GDM1 (cell line): ENCODE results near the gene KCNAB1.

Source experiments
- DNase-seq: peaks from one replicate; lab custom pipeline; 2025; lab: John Stamatoyannopoulos, UW

KCNAB1 gene

GRCh38 chr3:156323466-156323865 is 203.1 kb downstream of the KCNAB1 start:
- no peak for DNase-seq

- no peak for DNase-seq
Measured at GRCh38 chr3:156330415-156330814, 210.0 kb downstream of the KCNAB1 start.

- no peak for DNase-seq
Measured at GRCh38 chr3:156332304-156332703, 211.9 kb downstream of the KCNAB1 start.

GRCh38 chr3:156334841-156335545 is 214.6 kb downstream of the KCNAB1 start:
- no peak for DNase-seq

DNA sequence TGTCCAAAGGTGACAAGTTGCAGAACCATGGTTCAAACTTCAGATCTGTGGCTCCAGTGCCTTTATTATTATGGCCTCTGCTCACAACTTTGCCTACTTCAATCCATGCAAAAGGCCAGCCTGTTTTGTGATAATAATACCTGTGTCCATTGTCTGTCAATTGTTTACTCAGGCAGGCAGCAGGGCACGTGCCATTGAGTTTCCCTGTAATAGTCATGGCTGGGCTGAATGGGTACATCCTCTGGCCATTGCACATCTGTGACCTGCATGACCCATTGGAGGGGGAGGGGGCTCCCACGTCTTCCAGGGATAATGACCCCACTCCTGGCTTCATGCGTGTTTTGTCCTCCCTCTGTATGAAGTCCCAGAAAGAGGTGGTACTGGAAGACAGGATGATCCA is 219.1 kb downstream of the KCNAB1 start:
- no peak for DNase-seq

GRCh38 chr3:156341332-156341731 is 221.0 kb downstream of the KCNAB1 start:
- no peak for DNase-seq

DNA sequence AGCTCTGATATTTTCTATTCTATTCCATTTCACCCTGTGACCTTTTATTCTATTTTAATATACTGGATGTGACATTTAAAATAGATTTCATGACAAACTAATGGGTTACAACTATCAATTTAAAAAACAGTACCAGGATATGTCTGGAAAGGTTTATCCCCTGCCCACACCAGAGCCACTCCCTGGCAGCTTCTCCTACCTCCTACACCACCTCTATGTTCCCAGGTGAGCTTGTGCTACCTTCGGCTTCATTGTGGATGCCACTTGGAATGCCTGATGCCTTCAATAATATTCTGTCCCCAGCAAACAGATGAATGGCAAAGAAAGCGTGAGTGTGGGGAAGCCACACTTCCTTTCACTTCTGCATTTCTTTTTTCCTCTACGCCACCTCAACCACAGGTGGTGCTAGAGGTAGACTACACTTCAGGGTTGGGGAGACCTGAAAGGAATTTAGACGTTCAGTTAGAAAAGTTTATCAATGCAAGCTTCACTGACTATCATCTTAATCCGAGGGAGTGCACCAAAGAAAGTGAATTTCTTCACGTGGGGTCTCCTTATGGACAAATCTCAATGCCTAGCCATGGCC is 221.5 kb downstream of the KCNAB1 start:
- DNase-seq = no peak

DNA sequence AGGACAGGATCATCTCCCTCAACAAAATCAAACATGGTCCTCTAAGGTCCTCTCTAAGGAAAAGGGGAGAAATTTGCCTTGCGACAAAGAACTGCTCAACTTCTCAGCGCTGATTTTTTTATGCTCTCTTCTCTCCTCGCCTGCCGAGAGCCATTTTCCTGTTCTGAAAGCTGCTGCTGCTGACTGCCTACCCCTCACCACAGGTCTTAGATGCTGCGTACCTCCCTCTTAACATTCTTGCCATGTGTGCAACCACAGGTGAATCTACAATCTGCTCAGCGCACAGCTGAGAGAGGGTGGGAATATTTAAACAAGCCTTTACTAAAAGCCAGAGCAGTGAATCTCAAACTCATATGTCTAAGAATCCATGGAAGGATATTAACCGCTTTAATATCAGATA is 223.8 kb downstream of the KCNAB1 start:
- no peak for DNase-seq

GRCh38 chr3:156349111-156349510 is 228.7 kb downstream of the KCNAB1 start:
- DNase-seq = no peak

DNA sequence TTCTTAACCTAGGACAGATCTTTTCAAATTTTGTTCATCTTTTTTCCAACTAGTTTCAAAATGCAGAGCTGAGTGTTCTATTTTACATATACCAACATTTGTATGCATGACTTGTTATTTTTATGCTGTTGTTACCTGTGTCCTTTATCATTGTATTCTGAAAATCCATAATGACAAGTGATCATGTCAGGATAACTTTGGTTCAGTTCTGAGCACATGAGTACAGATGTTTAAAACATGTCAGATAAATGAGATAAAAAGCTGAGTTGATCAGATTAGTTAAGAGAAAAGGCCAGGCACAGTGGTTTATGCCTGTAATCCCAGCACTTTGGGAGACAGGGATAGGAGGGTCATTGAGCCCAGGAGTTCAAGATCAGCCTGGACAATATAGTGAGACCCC is 229.6 kb downstream of the KCNAB1 start:
- no peak for DNase-seq

DNA sequence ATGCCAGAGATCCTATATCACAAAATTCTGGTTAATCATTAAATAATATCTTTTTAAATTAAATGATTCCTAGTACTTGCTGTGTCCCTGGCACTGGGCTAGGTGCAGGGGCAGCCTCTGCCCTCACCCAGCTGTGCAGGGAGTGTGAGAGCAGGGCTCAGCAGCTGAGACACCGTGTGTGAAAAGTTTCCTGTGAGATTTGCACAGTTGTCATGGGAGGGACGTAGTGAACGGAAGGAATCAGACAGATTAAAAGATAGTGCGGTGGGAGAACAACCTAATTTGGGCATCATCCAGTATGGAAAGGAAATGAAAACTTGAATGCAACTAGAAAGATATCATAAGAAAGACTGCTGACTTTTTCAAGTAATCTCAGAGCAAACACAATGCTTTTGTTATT is 230.4 kb downstream of the KCNAB1 start:
- no peak for DNase-seq

- DNase-seq = no peak
Measured at GRCh38 chr3:156351783-156352182, 231.4 kb downstream of the KCNAB1 start.

DNA sequence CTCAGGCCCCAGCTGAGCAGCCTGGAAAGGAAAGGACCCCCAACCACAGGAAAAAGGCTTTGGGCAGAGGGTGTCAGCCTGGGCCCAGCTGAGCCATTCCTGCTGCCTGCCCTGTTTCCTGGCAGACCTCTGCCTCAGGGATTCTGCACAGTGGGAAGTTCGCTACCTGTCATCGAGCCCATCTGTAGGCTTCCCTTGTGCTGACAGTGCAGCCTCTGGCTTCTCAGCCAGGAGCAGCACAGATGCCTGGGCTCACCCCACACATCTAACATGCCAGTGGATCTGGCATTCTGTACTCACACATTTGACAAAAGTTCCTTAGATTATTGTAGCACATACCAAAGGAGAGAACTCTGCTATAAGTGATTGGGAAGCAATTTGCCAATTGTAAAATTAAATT is 232.3 kb downstream of the KCNAB1 start:
- no peak for DNase-seq

DNA sequence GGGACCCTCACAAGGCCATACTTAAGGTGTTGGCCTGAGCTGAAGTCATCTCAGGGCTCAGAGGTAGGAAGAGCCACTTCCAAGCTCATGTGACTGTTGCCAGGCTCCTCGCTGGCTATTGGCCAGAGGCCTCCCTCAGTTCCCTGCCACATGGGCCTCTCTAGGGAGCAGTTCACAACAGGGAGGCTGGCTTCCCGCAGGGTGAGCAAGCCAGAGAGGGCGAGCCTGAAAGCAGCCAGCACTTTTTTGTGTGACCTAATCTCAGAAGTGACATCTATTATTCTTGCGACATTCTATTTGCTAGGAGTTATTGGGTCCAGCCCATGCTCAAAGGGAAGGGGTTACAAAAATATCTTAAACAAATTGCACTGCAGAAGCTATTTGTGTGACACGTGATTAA is 233.2 kb downstream of the KCNAB1 start:
- no peak for DNase-seq

GRCh38 chr3:156356537-156357363 is 236.4 kb downstream of the KCNAB1 start:
- DNase-seq = no peak

GRCh38 chr3:156358232-156358631 is 237.9 kb downstream of the KCNAB1 start:
- no peak for DNase-seq

DNA sequence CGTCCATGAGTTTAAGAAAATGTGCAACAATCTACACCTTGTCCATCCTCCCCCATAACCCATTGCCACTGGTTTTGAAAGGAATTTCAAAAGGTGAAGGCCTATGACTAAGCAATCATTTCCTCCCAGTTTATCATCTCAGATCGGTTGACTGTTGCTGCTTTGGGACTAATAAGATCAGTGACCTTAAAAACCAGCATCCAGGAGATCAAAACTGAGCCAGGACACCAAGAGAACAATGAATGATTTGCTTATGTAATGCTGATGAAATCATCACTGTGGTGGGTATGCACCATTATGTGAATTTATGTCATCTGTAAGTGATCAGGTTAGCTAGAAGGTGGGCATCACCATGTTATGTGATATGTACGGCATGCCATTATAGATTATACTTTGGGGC is 239.0 kb downstream of the KCNAB1 start:
- no peak for DNase-seq

- DNase-seq = no peak
Measured at GRCh38 chr3:156360083-156360482, 239.7 kb downstream of the KCNAB1 start.

- no peak for DNase-seq
Measured at GRCh38 chr3:156360963-156361362, 240.6 kb downstream of the KCNAB1 start.

DNA sequence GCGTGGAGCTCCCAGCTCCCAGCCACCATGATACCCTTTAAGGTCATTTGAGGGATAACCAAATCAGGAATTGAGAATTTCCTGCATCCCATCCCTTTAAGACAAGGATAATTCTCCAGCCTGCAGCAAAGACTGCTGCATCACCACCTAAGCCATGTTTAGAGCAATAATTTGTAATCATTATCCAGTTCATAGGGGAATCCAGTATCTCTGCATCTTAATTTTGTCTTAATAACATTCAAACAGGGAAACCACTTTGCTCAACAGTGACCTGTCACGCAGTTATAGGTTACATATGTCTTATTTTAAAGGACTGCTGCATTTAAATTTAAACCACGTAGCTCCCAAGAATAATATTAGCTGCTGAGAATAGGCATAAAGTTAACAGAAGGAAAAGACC is 246.2 kb downstream of the KCNAB1 start:
- no peak for DNase-seq

- no peak for DNase-seq
Measured at GRCh38 chr3:156368189-156368588, 247.8 kb downstream of the KCNAB1 start.

- no peak for DNase-seq
Measured at GRCh38 chr3:156371701-156372100, 251.3 kb downstream of the KCNAB1 start.

- no peak for DNase-seq
Measured at GRCh38 chr3:156373095-156373494, 252.7 kb downstream of the KCNAB1 start.
